ENCODE results near the gene MARCHF4. TPM values are rescaled to one million over a fixed set of nuclear protein-coding genes. Genes with fewer than 3 reads are reported as not detected.

MARCHF4 gene
- total and polyA plus RNA-seq, 9 of the 15 experiments (the other 6 are each of a cell fraction or from before 2014, with no cell fraction given): 0.05 TPM; not detected in 8

DNA sequence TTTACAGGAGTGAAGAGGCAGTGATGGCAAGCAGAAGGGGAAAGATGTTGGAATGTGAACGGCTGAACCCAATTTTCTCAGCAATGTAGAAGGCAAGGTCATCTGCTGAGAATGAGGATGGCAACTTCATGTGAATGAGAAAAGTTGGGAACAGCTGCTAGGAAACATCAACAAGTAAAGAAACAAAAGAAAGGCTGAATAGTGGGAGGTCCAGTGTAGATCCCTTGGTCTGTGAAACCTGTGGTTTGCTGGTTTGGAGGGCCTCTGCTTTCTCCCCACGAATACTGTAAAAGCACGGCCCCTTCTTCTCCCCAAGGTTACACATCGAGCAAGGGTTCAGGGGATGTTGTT, 27.4 kb downstream of the MARCHF4 start (continued):
- TF ChIP-seq, protein P1, sequence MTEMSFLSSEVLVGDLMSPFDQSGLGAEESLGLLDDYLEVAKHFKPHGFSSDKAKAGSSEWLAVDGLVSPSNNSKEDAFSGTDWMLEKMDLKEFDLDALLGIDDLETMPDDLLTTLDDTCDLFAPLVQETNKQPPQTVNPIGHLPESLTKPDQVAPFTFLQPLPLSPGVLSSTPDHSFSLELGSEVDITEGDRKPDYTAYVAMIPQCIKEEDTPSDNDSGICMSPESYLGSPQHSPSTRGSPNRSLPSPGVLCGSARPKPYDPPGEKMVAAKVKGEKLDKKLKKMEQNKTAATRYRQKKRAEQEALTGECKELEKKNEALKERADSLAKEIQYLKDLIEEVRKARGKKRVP (CRISPR knock-in tag; IDR thresholded peaks at IDR 0.05): no peak

DNA sequence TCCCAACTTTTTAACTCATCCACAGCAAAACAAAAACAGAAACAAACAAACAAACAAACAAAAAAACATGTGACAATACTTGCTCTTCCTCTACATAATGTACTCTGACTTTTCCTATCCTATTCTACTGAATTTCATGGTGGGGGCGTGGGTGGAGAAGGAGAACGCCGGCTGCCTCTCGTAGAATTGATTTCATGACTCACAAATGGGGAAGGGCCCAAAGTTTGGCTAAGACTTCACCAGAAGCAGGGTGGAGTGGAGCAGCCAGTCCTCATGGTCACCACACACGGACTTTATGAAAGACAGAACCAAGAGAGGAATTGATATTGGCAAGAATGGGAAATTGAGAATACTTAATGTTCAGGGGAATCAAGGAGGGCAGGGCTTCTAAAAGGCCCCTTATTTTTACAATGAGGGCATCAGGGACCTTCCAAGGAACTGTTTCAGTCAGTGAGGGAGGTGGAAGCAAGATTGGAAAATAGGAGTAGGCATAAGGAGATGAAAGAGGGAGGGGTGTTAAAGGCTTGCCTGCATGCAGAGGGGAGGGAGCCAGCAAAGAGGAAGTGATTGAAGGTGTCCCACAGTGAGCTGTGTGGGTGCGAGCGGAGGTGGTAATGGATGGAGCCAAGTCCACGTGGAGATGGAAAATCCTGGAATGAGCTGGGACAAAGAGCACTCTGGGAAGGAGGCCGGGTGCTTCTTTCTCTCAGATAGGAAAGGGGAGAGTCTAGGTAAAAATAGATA, 27.9 kb downstream of the MARCHF4 start:
- no peaks in the 10 kb centered on the region for H3K36me3 ChIP-seq (ENCODE audit: control insufficient read depth, insufficient read depth, low read length)
- H2AFZ ChIP-seq (ENCODE audit: low read depth, low read length): no peak overlapping the region
- POLR2A ChIA-PET: interaction anchor here (1.8 kb wide), 1 partner anchor 9 kb away, joined by 6 read pairs; no protein-coding TSS in a partner anchor
- peaks cover 0 to 2% of the 10 kb centered on the region in 2 experiments; a peak in 2 of 5 replicates for H3K27me3 ChIP-seq (ENCODE audit: control insufficient read depth in 2 of 2, insufficient read depth in 2 of 2, low read length in 2 of 2)
- TF ChIP-seq RCOR1 (IDR thresholded peaks at IDR 0.05; ENCODE audit: borderline replicate concordance in 1 of 2, low read depth in 2 of 2, low read length in 2 of 2): no peak
- TF ChIP-seq, protein P2, sequence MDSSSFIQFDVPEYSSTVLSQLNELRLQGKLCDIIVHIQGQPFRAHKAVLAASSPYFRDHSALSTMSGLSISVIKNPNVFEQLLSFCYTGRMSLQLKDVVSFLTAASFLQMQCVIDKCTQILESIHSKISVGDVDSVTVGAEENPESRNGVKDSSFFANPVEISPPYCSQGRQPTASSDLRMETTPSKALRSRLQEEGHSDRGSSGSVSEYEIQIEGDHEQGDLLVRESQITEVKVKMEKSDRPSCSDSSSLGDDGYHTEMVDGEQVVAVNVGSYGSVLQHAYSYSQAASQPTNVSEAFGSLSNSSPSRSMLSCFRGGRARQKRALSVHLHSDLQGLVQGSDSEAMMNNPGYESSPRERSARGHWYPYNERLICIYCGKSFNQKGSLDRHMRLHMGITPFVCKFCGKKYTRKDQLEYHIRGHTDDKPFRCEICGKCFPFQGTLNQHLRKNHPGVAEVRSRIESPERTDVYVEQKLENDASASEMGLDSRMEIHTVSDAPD (CRISPR knock-in tag; IDR thresholded peaks at IDR 0.05): no peak
- peak; percentile 67; the same call in 1 of the 2 replicates for TF ChIP-seq SPI1 (IDR thresholded peaks at IDR 0.05; ENCODE audit: borderline replicate concordance, low read depth, low read length)
- TF ChIP-seq, protein P3, sequence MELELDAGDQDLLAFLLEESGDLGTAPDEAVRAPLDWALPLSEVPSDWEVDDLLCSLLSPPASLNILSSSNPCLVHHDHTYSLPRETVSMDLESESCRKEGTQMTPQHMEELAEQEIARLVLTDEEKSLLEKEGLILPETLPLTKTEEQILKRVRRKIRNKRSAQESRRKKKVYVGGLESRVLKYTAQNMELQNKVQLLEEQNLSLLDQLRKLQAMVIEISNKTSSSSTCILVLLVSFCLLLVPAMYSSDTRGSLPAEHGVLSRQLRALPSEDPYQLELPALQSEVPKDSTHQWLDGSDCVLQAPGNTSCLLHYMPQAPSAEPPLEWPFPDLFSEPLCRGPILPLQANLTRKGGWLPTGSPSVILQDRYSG (tag; conservative IDR thresholded peaks at IDR 0.05; ENCODE audit: low read depth): no peak
- peak; percentile 41 for TF ChIP-seq EGR1 (conservative IDR thresholded peaks at IDR 0.05)
- TF ChIP-seq CBX3 (IDR thresholded peaks at IDR 0.05; ENCODE audit: borderline replicate concordance in 1 of 2, low read length in 2 of 2): no peak
- no peaks in the 10 kb centered on the region for H3K9me1 ChIP-seq (ENCODE audit: control insufficient read depth, insufficient read depth, low read length)
- H4K20me1 ChIP-seq (replicated peaks; ENCODE audit: control insufficient read depth, insufficient read depth, low read length): no peaks in the 10 kb centered on the region
- DNase-seq (ENCODE audit: extremely low read depth in 1 of 4, low spot score in 3 of 4) (peak in 2 of 4 experiments; percentile 15 to 16), FAIRE-seq (no peak), ATAC-seq (no peak)
- CTCF ChIA-PET (ENCODE audit: low intra/inter-chr PET ratio): no interaction called here
- H3K4me2 ChIP-seq (ENCODE audit: insufficient read depth, low read length): no peak overlapping the region
- 0% methylated on average over 6 of the region's 9 CpGs for WGBS (ENCODE audit: insufficient coverage, low coverage, missing lambda C conversion rate)
- in situ Hi-C loops (cut with MboI) (no loop called here), intact Hi-C loops (cut with micrococcal nuclease) (no loop called here)
- H3K9me3 ChIP-seq (replicated peaks; ENCODE audit: control insufficient read depth, insufficient read depth, low read depth, low read length): no peaks in the 10 kb centered on the region
- no TSS peak for BruUV-seq (replicated peaks)
- no peaks in the 10 kb centered on the region for H3K79me2 ChIP-seq (ENCODE audit: control insufficient read depth, insufficient read depth, low read length)
- no peak overlapping the region for H3K4me3 ChIP-seq
- no peak overlapping the region for H3K27ac ChIP-seq (ENCODE audit: extremely low read depth, low read depth, low read length)
- no peak overlapping the region for H3K9ac ChIP-seq (ENCODE audit: insufficient read depth in 1 of 2, low read depth in 2 of 2, low read length in 2 of 2)
- H3K4me1 ChIP-seq (replicated peaks in 1 of 2; ENCODE audit: control insufficient read depth in 2 of 2, insufficient read depth in 2 of 2, low read length in 2 of 2): no peaks in the 10 kb centered on the region

Data from K562 (cell line).